NCI-H2196 treated with DMSO at 0.1 percent for 48 hours (cell line): Measurements from ENCODE around the gene PARP12.

Experiments used
- DNase-seq: peaks from one replicate; lab custom pipeline; 2025; ENCODE audit not compliant: unreplicated experiment; lab: John Stamatoyannopoulos, UW

Gene PARP12

GRCh38 chr7:140015471-140015970, 47.2 kb downstream of the PARP12 start:
- no peak for DNase-seq

- DNase-seq = no peak
Measured at GRCh38 chr7:140014123-140014522, 48.6 kb downstream of the PARP12 start.

GRCh38 chr7:140013676-140014075, 49.1 kb downstream of the PARP12 start:
- no peak for DNase-seq

GRCh38 chr7:140010194-140010895, 52.4 kb downstream of the PARP12 start:
- DNase-seq = no peak

- DNase-seq = no peak
Measured at GRCh38 chr7:140009735-140010134, 53.0 kb downstream of the PARP12 start.

- peak; percentile 80 for DNase-seq
Measured at GRCh38 chr7:140008755-140009610, 53.8 kb downstream of the PARP12 start.

- no peak for DNase-seq
Measured at GRCh38 chr7:140007051-140007690, 55.6 kb downstream of the PARP12 start.

GRCh38 chr7:140006600-140006999, 56.2 kb downstream of the PARP12 start:
- DNase-seq = no peak

GRCh38 chr7:140005754-140006503, 56.8 kb downstream of the PARP12 start:
- DNase-seq = no peak

- DNase-seq = no peak
Measured at GRCh38 chr7:140005341-140005740, 57.4 kb downstream of the PARP12 start.

- DNase-seq = no peak
Measured at GRCh38 chr7:140004672-140005071, 58.1 kb downstream of the PARP12 start.

GRCh38 chr7:140003913-140004382, 58.8 kb downstream of the PARP12 start:
- no peak for DNase-seq

GRCh38 chr7:140000666-140001268, 62.0 kb downstream of the PARP12 start:
- DNase-seq = no peak

GRCh38 chr7:139999516-139999915, 63.2 kb downstream of the PARP12 start:
- no peak for DNase-seq

- no peak for DNase-seq
Measured at GRCh38 chr7:139998572-139998971, 64.2 kb downstream of the PARP12 start.

GRCh38 chr7:139995017-139995915, 67.5 kb downstream of the PARP12 start:
- DNase-seq = peak; percentile 16

GRCh38 chr7:139994356-139994755, 68.4 kb downstream of the PARP12 start:
- DNase-seq = no peak

- no peak for DNase-seq
Measured at GRCh38 chr7:139993592-139993991, 69.2 kb downstream of the PARP12 start.

GRCh38 chr7:139993169-139993568, 69.6 kb downstream of the PARP12 start:
- no peak for DNase-seq
